Measurements from ENCODE around the gene SLC6A12.
"Not testable (repeated sequence)": the region's sequence is repeated elsewhere in the genome, so short reads cannot be mapped to it uniquely, and the experiment has no call there.

Gene SLC6A12

GRCh38 chr12:214003-214741 is at the start of gene SLC6A12:
TSS of gene SLC6A12 (minus strand) at chr12:214157. CDS start at chr12:209986, 4,171 bp downstream.
- no peak for DNase-seq (ENCODE audit: low read depth)

- no peak for DNase-seq (ENCODE audit: low read depth)
Measured at GRCh38 chr12:263574-263973, 49.6 kb upstream of the SLC6A12 start.

- DNase-seq (ENCODE audit: low read depth): no peak
Measured at GRCh38 chr12:262817-263216, 48.9 kb upstream of the SLC6A12 start, which contains the start of gene SLC6A13. TSS of gene SLC6A13 (minus strand) at chr12:262836. CDS start at chr12:260052, 2,784 bp downstream.

DNA sequence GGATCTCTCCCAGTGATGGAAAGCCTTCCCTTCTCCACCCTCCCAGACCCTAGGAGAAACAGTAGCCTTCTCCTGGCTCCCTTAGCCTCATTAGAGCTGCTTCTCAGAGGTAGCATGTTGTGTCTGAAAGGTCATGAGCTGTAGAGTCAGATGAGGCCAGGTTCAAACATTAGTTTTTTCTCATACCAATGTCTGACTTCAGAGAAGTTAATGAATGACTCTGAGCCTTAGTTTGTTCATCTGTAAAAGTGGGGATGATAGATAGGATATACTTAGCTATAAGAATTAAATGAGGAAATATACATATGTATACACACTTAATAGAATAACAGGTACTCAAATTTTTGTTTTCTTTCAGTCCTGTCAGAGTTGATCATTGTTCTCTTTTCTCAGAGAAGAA is 48.2 kb upstream of the SLC6A12 start:
- no peak for DNase-seq (ENCODE audit: low read depth)

DNA sequence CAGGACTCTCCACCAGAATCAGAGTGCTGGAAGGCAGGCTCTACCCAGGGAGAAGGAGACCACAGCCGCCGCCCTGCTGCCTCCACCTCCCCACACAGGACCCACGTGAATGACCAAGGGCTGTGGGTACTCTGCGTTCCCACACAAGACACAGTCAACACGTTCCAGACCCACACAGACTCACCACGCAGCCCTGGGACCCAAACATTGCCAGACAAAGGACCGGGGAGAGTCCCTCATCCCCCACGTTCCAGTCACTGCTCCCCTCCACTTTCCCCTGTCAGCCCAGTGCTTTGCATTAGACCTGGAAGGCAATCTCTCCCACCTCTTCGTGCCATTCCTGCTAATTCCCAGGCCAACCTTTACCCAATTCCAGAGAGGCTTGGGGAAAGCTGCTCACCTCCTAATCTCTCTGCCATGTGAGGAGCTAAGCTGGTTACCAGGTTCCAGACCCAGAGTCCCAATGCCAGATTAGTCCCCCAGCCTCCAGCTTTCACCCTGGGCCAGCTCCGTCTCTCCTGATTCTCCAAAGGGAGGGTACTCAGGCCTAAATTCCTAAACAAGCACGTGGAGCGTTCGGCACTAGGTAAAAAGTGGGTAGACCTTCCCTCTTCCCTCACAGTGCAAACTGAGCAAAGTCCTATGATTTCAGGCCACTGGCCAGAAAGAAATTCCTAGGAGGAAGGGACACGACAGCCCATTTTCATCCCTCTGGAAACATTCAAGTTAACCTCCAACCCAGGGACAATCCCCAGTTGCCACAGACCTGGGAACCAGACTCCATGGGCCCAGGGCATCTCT is 43.8 kb upstream of the SLC6A12 start:
- no peak for DNase-seq (ENCODE audit: low read depth)

DNA sequence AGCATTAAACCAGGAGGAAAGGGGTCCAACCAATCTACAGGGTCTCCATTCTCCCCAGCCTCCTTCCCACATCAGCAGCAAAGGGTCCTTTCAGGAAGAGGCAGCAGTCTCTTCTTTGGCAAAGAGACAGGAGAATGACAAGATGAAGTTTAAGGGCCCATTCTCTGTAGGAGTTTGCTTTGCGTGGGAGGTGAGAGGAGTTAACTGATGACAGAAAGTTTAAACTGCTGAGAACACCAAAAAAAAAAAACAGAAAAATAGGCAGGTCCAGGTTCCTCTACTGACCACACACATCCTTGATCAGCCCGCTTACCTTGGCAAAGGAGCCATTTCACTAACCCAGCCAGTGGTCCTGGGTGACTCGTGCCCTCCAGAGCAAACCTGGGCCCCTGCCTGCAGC is 43.0 kb upstream of the SLC6A12 start:
- DNase-seq (ENCODE audit: low read depth): no peak

GRCh38 chr12:256225-256624 is 42.3 kb upstream of the SLC6A12 start:
- no peak for DNase-seq (ENCODE audit: low read depth)

- no peak for DNase-seq (ENCODE audit: low read depth)
Measured at GRCh38 chr12:254912-255311, 41.0 kb upstream of the SLC6A12 start.

- DNase-seq (ENCODE audit: low read depth): no peak
Measured at GRCh38 chr12:254039-254438, 40.1 kb upstream of the SLC6A12 start.

GRCh38 chr12:253116-253831 is 39.3 kb upstream of the SLC6A12 start:
- no peak for DNase-seq (ENCODE audit: low read depth)

GRCh38 chr12:252636-253035 is 38.7 kb upstream of the SLC6A12 start:
- DNase-seq (ENCODE audit: low read depth): no peak

DNA sequence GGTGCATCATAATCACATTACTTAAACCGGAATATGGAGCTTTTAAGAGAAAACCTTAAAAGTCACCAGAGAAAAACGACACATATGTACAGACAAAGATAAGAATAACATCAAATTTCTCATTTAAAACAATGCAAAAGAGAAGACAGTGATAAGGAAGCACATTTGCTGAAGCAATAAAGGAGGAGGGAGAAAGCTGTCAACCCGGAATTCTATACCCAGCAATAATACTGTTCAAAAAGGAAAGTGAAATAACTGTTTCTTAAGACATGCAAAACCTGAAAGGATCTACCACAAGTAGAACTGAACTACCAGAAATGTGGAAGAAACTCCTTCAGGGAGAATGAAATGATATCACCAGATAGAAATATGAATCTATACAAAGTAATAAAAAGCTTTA is 33.3 kb upstream of the SLC6A12 start:
- DNase-seq (ENCODE audit: low read depth): no peak

GRCh38 chr12:243381-243780 is 29.4 kb upstream of the SLC6A12 start:
- DNase-seq (ENCODE audit: low read depth): no peak

- no peak for DNase-seq (ENCODE audit: low read depth)
Measured at GRCh38 chr12:242496-242895, 28.5 kb upstream of the SLC6A12 start.

DNA sequence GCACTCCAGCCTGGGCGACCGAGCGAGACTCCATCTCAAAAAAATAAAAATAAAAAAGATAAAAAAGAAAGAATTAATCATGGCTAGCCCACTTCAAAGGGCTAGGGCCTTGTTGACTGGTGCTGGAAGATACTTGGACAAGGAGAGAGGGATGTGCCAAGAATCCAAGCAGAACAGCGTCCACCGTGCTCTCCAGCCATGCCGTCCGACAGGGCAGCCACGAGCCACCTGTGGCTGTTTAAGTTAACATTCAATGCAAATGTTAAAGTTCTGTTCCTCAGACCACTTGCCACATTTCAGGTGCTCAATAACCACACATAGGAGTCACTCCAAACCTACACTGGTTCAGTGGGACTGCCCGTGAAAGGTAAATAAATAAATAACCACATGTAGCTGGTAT is 27.3 kb upstream of the SLC6A12 start:
- DNase-seq (ENCODE audit: low read depth): no peak

GRCh38 chr12:240566-240965 is 26.6 kb upstream of the SLC6A12 start:
- no peak for DNase-seq (ENCODE audit: low read depth)

DNA sequence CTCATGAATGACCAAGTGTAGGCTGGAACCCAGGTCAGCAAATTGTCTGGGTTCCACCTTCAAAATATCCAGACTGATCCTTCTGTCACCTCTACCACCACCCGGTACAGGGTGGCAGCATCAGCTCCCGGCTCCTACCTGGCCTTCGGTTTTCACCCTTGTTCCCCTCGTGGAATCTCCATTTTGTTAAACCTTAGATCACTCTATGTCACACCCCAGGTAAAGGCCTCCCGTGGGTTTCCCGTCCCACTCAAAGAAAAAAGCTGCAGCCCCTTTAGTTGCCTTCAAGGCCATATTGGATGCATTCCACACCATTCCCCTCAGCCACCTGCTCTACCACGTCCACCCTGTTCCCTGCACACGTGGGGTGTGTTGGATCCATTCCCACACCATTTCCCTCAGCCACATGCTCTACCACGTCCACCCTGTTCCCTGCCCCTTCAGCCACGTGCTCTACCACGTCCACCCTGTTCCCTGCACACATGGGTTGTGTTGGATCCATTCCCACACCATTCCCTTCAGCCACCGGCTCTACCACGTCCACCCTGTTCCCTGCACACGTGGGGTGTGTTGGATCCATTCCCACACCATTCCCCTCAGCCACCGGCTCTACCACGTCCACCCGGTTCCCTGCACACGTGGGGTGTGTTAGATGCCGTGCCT is 24.9 kb upstream of the SLC6A12 start:
- DNase-seq (ENCODE audit: low read depth): no peak

DNA sequence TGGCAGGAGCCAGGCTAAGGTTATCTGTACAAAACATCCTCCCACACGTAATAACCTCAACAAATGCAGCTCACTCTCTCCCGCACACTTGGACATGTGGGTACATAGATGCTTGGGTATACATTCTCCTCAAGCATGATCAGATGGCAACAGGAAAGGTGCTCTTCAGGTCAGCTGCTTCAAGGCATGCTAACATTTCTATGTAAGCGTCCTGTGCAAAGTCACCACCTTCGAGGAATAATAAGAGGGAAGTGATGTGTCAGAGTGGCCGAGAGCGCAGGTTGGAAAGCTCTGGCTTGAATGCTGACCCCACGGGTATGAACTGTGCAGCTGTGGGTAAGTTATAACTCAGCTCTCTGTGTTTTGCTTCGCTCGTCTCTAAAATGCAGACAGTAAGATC is 24.2 kb upstream of the SLC6A12 start:
- DNase-seq (ENCODE audit: low read depth): no peak

- DNase-seq (ENCODE audit: low read depth): no peak
Measured at GRCh38 chr12:237026-237815, 23.3 kb upstream of the SLC6A12 start.

DNA sequence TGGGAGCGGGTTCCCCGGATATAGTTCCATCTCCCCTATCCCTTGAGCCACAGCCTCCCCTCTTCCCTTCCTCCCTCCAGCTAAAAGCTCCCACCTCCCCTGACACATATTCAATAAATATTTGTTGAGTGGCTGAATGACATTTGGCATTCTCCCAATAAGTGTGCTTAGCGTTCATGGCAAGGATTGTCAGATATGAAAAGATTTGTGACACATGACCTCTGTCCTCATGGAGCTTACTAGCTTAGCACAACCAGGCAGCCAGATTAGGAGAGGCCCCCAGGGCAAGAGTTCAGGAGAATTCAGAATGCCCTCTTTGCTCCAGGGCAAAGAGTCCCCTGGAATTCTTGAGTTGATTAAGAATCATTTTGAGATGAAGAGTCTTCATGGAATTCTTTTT is 22.5 kb upstream of the SLC6A12 start:
- no peak for DNase-seq (ENCODE audit: low read depth)

- DNase-seq (ENCODE audit: low read depth): not testable (repeated sequence)
Measured at GRCh38 chr12:235967-236366, 22.0 kb upstream of the SLC6A12 start.
